ENCODE results near the gene KIF16B. TPM values are rescaled to one million over a fixed set of nuclear protein-coding genes. Genes with fewer than 3 reads are reported as not detected.

The KIF16B gene
- total RNA-seq, 1 experiment from 2014 or later, result 7.6 TPM

DNA sequence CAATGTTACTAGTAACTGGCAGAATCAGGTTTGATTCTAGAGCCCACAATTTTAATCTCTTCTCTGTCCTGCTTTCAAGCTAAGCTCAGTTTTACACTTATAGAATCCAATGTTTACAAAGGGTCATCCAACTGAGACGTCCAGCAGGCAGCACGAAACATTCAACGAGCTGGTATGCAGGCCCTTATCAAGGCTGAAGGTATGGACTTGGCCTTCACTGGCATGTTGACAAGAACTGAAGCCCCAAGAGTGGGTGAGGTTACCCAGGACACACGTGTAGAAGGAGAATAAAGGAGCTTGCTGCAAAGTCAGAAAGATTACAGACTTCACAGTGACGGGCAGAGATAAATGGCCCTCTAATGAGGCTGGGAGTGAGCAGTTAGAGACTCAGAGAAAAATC, 187.4 kb downstream of the KIF16B start (continued):
- no peak for TF ChIP-seq SMAD4 (CRISPR knock-in tag; IDR thresholded peaks at IDR 0.05)

DNA sequence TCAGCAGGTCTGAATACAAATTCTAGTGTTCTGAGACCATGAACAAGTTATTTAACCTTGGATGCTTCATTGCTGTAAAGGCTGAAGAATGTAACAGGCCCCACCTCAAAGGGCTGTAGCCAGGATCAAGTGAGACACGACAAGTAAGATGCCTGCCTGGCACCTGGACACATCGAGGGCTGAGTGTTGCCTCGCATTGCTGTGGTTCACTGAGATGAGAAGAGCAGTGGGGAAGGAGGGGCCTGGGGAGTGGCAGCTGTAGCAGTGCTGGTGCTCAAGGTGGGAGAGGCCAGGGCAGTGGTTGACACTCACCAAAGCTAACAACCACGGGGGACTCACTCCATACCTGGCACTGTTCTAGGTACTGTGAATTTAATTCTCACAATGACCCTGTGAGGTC, 187.8 kb downstream of the KIF16B start:
- DNase-seq (ENCODE audit: low spot score) (no peak), ATAC-seq (no peak)
- H3K27me3 Mint-ChIP-seq (ENCODE audit: low read depth), result no peaks in the 10 kb centered on the region
- no peak overlapping the region for H3K4me3 Mint-ChIP-seq
- ChIA-PET POLR2A (no interaction called here), CTCF (no interaction called here)
- H3K4me1 Mint-ChIP-seq, result no peaks in the 10 kb centered on the region
- TF ChIP-seq JUN (CRISPR knock-in tag; IDR thresholded peaks at IDR 0.05) (no peak), CREM (CRISPR knock-in tag; IDR thresholded peaks at IDR 0.05) (no peak), FOXJ3 (CRISPR knock-in tag; IDR thresholded peaks at IDR 0.05; ENCODE audit: borderline replicate concordance) (no peak), MXD4 (CRISPR knock-in tag; IDR thresholded peaks at IDR 0.05; ENCODE audit: borderline replicate concordance) (no peak), ATF1 (CRISPR knock-in tag; IDR thresholded peaks at IDR 0.05) (no peak), FOXP4 (CRISPR knock-in tag; IDR thresholded peaks at IDR 0.05) (no peak), E2F5 (CRISPR knock-in tag; IDR thresholded peaks at IDR 0.05) (no peak), NR2C2 (CRISPR knock-in tag; IDR thresholded peaks at IDR 0.05) (no peak)
- TF ChIP-seq, protein P1, sequence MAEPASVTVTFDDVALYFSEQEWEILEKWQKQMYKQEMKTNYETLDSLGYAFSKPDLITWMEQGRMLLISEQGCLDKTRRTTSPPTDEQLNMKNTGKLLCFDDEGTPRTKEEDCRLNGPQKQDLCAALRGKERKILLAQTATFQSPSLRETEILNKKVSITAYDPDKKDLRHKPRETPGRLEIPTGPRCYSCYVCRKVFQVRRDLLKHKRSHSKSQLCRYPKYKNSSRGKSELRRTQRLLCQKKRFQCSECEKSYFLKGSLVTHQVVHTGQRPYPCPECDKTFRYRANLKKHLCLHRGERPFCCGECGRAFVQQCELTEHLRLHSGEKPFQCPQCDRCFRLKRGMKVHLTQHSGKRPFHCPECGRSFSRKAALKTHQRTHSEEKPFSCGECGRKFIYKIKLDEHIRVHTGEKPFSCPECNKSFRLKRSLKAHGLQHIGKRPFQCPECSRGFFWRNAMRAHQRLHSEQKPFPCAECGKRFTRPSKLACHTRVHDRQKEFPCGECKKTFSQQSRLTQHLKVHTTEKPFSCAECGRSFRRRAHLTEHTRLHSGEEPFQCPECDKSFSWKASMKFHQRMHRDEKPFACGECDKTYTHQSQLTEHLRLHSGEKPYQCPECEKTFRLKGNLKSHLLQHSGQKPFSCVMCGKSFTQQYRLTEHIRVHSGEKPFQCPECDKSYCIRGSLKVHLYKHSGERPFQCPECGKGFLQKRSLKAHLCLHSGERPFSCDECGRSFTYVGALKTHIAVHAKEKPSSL (CRISPR knock-in tag; conservative IDR thresholded peaks at IDR 0.05), result no peak
- H3K27ac Mint-ChIP-seq, result no peak overlapping the region
- H3K36me3 Mint-ChIP-seq, result no peaks in the 10 kb centered on the region
- H3K9me3 Mint-ChIP-seq, result no peaks in the 10 kb centered on the region

- H3K27me3 Mint-ChIP-seq (ENCODE audit: low read depth), result no peaks in the 10 kb centered on the region
- no peak overlapping the region for H3K27ac Mint-ChIP-seq
- ATAC-seq (no peak), DNase-seq (ENCODE audit: low spot score) (no peak)
- ChIA-PET CTCF (no interaction called here), POLR2A (no interaction called here)
- TF ChIP-seq TP53 (CRISPR knock-in tag; IDR thresholded peaks at IDR 0.05), result no peak
- no peaks in the 10 kb centered on the region; the same call in 1 of the 2 replicates for H3K9me3 Mint-ChIP-seq
- no peaks in the 10 kb centered on the region for H3K4me1 Mint-ChIP-seq
- peaks cover 9% of the 10 kb centered on the region for H3K36me3 Mint-ChIP-seq
- H3K4me3 Mint-ChIP-seq, result no peak overlapping the region
Measured at GRCh38 chr20:16381444-16381843, 191.8 kb downstream of the KIF16B start.

DNA sequence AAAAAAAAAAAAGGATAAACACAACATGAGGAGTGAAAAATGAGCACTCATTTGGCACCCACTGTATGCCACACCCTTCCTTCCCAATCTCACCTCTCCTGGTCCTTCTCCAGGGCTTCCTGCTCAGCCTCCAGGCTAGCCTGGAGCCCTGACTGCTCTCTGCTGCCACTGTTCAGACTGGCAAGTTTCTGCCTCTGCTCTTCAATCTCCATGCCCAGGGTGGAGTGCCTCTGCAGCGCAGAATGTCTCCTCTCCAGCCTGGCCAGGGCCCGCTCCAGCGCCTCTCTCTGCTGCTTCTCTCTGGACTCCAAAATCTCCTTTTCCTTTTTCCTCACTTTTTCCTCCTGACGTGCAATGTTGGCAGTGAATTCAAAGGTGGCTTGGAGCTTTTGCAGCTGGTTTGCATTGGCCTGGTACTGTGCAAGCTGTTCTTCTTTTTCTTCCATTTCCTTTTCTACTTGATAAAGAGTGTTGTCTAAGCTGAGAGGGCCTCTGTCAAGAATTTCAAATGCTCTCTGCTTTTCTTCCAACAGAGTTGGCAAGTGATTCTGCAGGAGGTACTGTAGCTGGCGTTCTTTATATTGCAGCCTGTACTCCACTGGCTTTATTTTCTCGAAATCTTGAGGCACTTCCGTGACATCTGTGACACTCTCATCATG, 194.4 kb downstream of the KIF16B start:
- POLR2A ChIA-PET, result no interaction called here
- Mint-ChIP-seq H3K4me1 (no peaks in the 10 kb centered on the region), H3K27me3 (ENCODE audit: low read depth) (no peaks in the 10 kb centered on the region), H3K9me3 (no peaks in the 10 kb centered on the region; the same call in 1 of the 2 replicates), H3K36me3 (peaks cover 9% of the 10 kb centered on the region), H3K27ac (no peak overlapping the region), H3K4me3 (no peak overlapping the region)
- TF ChIP-seq ZNF396 (CRISPR knock-in tag; IDR thresholded peaks at IDR 0.05; ENCODE audit: borderline replicate concordance) (no peak), ZNF138 (CRISPR knock-in tag; conservative IDR thresholded peaks at IDR 0.05) (no peak), IRF1 (CRISPR knock-in tag; IDR thresholded peaks at IDR 0.05) (no peak)
- TF ChIP-seq, protein P2, sequence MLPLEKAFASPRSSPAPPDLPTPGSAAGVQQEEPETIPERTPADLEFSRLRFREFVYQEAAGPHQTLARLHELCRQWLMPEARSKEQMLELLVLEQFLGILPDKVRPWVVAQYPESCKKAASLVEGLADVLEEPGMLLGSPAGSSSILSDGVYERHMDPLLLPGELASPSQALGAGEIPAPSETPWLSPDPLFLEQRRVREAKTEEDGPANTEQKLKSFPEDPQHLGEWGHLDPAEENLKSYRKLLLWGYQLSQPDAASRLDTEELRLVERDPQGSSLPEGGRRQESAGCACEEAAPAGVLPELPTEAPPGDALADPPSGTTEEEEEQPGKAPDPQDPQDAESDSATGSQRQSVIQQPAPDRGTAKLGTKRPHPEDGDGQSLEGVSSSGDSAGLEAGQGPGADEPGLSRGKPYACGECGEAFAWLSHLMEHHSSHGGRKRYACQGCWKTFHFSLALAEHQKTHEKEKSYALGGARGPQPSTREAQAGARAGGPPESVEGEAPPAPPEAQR (CRISPR knock-in tag; IDR thresholded peaks at IDR 0.05), result no peak
- no peak; the same call in 1 of the 2 replicates for ATAC-seq
- no peak for DNase-seq (ENCODE audit: low spot score)
- CTCF ChIA-PET, result no interaction called here

Measured in WTC11 (cell line).